HepG2 (cell line): ENCODE data around the gene SYT14. TPM values are rescaled to one million over a fixed set of nuclear protein-coding genes. Genes with fewer than 3 reads are reported as not detected.
"Not testable (repeated sequence)": the region's sequence is repeated elsewhere in the genome, so short reads cannot be mapped to it uniquely, and the experiment has no call there.

Source experiments
- ATAC-seq: fragments of 200-7000 bp; cut with Tn5 transposase; 3 replicates; pipeline ENCODE4 v1.9.1; 2020; ENCODE audit warnings: mild to moderate bottlenecking, moderate library complexity
- BruUV-seq: library from RNA; stranded (reverse); fragments of 400-500 nt; replicated peaks from 2 replicates; lab custom pipeline; 2021; lab: Mats Ljungman, UMichigan
- CTCF ChIA-PET: fragments of 300-600 bp; formaldehyde crosslinking; extraction: SDS; loops from one replicate; lab custom pipeline; 2021; ENCODE audit warnings: low total read pairs, inconsistent platforms, low intra/inter-chr PET ratio; lab: Yijun Ruan, JAX
- POLR2A ChIA-PET: fragments of 350-600 bp; sonication (Branson Sonifier 250); formaldehyde crosslinking; loops from one replicate; lab custom pipeline; 2020; ENCODE audit warnings: antibody characterized with exemption, inconsistent platforms; lab: Yijun Ruan, JAX
- DNase-seq: peaks from one replicate; pipeline ENCODE4 v3.0.0-alpha.2; 2015; ENCODE audit warnings: low spot score
- FAIRE-seq: peaks from 3 replicates; lab custom pipeline; 2011; peaks lifted over from hg19 to GRCh38; lab: Jason Lieb, UNC
- H2AFZ ChIP-seq: one replicate; pipeline ENCODE4 v1.6.1; 2011; ENCODE audit warnings: low read length, inconsistent platforms
- H3K27ac ChIP-seq: fragments of 300-600 bp; 3 replicates; pipeline ENCODE4 v1.8.0; 2011; ENCODE audit warnings: mixed run types, mild to moderate bottlenecking, mixed read lengths, low read length, inconsistent platforms; ENCODE audit not compliant: insufficient read depth; ENCODE audit errors: extremely low read length
- H3K27me3 ChIP-seq, 2 experiments: fragments of 200-600 bp in 1 of 2; 2 replicates in 1 of 2; 3 replicates in 1 of 2; pipeline versions ENCODE4 v1.6.0 to v1.8.0; 2011; ENCODE audit warnings: low read length in 2 of 2, mild to moderate bottlenecking in 2 of 2, moderate library complexity in 2 of 2, inconsistent platforms in 1 of 2; ENCODE audit not compliant: insufficient read depth in 2 of 2, control insufficient read depth in 1 of 2
- H3K36me3 ChIP-seq, 2 experiments: fragments of 200-600 bp in 1 of 2; replicated peaks in 1 of 2; 2 replicates in 1 of 2; 3 replicates in 1 of 2; pipeline versions ENCODE4 v1.5.1 to v1.8.0; 2011; ENCODE audit warnings: low read length in 2 of 2, inconsistent platforms in 1 of 2; ENCODE audit not compliant: insufficient read depth in 2 of 2, control insufficient read depth in 1 of 2
- H3K4me1 ChIP-seq: 2 replicates; pipeline ENCODE4 v1.5.1; 2012; ENCODE audit warnings: low read length, inconsistent platforms; ENCODE audit not compliant: insufficient read depth
- H3K4me2 ChIP-seq: 2 replicates; pipeline ENCODE4 v1.6.0; 2011; ENCODE audit warnings: low read depth, low read length, inconsistent platforms
- H3K4me3 ChIP-seq, 3 experiments: fragments of 200-600 bp in 1 of 3; sonication (generic), shearing (Covaris generic) in 1 of 3; replicated peaks in 1 of 3; 2 replicates each; pipeline ENCODE4 v1.5.1; 2011 to 2016; ENCODE audit warnings: low read length in 3 of 3, inconsistent platforms in 2 of 3, low read depth in 2 of 3, mild to moderate bottlenecking in 2 of 3, control low read depth in 1 of 3, mixed read lengths in 1 of 3; ENCODE audit not compliant: insufficient read depth in 1 of 3
- H3K79me2 ChIP-seq: one replicate; pipeline ENCODE4 v1.6.1; 2011; ENCODE audit warnings: low read length, inconsistent platforms; ENCODE audit not compliant: insufficient read depth
- H3K9ac ChIP-seq: 2 replicates; pipeline ENCODE4 v1.6.0; 2011; ENCODE audit warnings: mild to moderate bottlenecking, low read depth, low read length, inconsistent platforms; ENCODE audit not compliant: insufficient read depth
- H3K9me3 ChIP-seq: 2 replicates; pipeline ENCODE4 v1.5.1; 2012; ENCODE audit warnings: mild to moderate bottlenecking, low read length
- H4K20me1 ChIP-seq: 2 replicates; pipeline ENCODE4 v1.6.0; 2011; ENCODE audit warnings: inconsistent platforms, mild to moderate bottlenecking, low read length, moderate library complexity; ENCODE audit not compliant: insufficient read depth
- WGBS: methylation state at CpG from one replicate; pipeline ENCODE4 v1.1.6; 2017; ENCODE audit warnings: low lambda C conversion rate; 5-methylcytosine and 5-hydroxymethylcytosine counted together
- in situ Hi-C: cut with HindIII; loops from 2 replicates; pipeline ENCODE4 v1.10.0; 2017; ENCODE audit warnings: low pct_unique_long_range_greater_than_20kb; ENCODE audit not compliant: extremely low pct_ligation_motif_present
- intact Hi-C: fragments of 100-400 bp; cut with micrococcal nuclease; formaldehyde crosslinking; loops from one replicate; pipeline ENCODE4 v1.10.0; 2022; ENCODE audit not compliant: unreplicated experiment
- polyA plus RNA-seq, 8 experiments: library from polyadenylated mRNA; depleted of rRNA in 3 of 8; stranded (reverse) in 7 of 8; unstranded in 1 of 8; fragments of >200 nt; fragmentation: Illumina TruSeq in 4 of 8; extraction: Trizol in 4 of 8; gene quantifications; 2 replicates each; pipeline versions ENCODE4 v1.2.1 to v1.2.3, GENCODE V29; 2011 to 2016; ENCODE audit warnings: low read depth in 4 of 8, missing spikeins in 1 of 8, mixed read lengths in 1 of 8; ENCODE audit not compliant: insufficient read depth in 1 of 8
- total RNA-seq, 5 experiments: library from RNA; depleted of rRNA; stranded (reverse); fragments of >200 nt; fragmentation: Illumina TruSeq; extraction: Trizol; gene quantifications; 2 replicates each; pipeline ENCODE4 v1.2.3, GENCODE V29; 2016; ENCODE audit warnings: low read depth in 1 of 5
- TF ChIP-seq, protein P1 (sequence below): sonication (generic); formaldehyde crosslinking; IDR thresholded peaks from 2 replicates; pipeline ENCODE4 v1.4.0; 2020; ENCODE audit warnings: low read depth, mild to moderate bottlenecking, missing genetic modification reagents

The SYT14 gene
- total and polyA plus RNA-seq, 2 of the 13 experiments (the other 11 are each of a cell fraction or from before 2014, with no cell fraction given): not detected

DNA sequence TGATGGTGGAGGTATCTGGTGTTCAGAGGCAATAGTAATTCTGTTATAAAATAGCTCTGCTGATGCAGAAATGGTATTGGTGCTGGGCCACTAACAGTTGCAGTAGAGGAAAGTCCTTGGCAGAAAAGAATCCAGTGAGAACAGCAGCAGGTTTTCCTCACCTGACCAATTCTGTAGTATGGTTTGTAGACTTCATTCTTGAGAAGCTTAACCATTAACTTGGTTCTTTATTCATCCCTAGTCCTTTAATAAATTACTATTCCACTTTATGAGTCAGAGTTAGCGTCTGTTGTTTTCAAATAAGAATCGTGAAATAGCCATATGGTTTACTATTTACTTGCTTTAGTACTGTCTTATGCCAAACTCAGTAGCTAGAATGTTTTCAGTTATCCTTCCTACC, 166.1 kb downstream of the SYT14 start:
- H3K4me1 ChIP-seq: no peaks in the 10 kb centered on the region
- H3K9ac ChIP-seq: no peak overlapping the region
- no TSS peak for BruUV-seq
- in situ Hi-C loops (no loop called here), intact Hi-C loops (no loop called here)
- H3K4me3 ChIP-seq: no peak overlapping the region
- TF ChIP-seq, protein P1, sequence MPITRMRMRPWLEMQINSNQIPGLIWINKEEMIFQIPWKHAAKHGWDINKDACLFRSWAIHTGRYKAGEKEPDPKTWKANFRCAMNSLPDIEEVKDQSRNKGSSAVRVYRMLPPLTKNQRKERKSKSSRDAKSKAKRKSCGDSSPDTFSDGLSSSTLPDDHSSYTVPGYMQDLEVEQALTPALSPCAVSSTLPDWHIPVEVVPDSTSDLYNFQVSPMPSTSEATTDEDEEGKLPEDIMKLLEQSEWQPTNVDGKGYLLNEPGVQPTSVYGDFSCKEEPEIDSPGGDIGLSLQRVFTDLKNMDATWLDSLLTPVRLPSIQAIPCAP (CRISPR knock-in tag): no peak
- WGBS: 3% methylated on average over 2 of the region's 2 CpGs
- FAIRE-seq (no peak), ATAC-seq (no peak), DNase-seq (no peak)
- H3K27ac ChIP-seq: no peak overlapping the region
- no peaks in the 10 kb centered on the region for H3K27me3 ChIP-seq
- H3K4me2 ChIP-seq: no peak overlapping the region
- ChIA-PET CTCF (no interaction called here), POLR2A (no interaction called here)
- H3K79me2 ChIP-seq: no peaks in the 10 kb centered on the region
- no peaks in the 10 kb centered on the region for H4K20me1 ChIP-seq
- H3K36me3 ChIP-seq: no peaks in the 10 kb centered on the region
- H3K9me3 ChIP-seq: no peaks in the 10 kb centered on the region
- no peak overlapping the region for H2AFZ ChIP-seq

GRCh38 chr1:210112906-210113305, 174.9 kb downstream of the SYT14 start:
- H4K20me1 ChIP-seq, H3K4me2 ChIP-seq, H3K79me2 ChIP-seq, DNase-seq, intact Hi-C loops, H2AFZ ChIP-seq, H3K27ac ChIP-seq, FAIRE-seq, CTCF ChIA-PET, H3K9ac ChIP-seq, H3K27me3 ChIP-seq, H3K4me1 ChIP-seq, in situ Hi-C loops, POLR2A ChIA-PET, H3K9me3 ChIP-seq, H3K4me3 ChIP-seq, H3K36me3 ChIP-seq, ATAC-seq, BruUV-seq: not testable (repeated sequence)
- WGBS: 7% methylated on average over 9 of the region's 9 CpGs
